ENCODE measurements around the gene SRSF11.

DNA sequence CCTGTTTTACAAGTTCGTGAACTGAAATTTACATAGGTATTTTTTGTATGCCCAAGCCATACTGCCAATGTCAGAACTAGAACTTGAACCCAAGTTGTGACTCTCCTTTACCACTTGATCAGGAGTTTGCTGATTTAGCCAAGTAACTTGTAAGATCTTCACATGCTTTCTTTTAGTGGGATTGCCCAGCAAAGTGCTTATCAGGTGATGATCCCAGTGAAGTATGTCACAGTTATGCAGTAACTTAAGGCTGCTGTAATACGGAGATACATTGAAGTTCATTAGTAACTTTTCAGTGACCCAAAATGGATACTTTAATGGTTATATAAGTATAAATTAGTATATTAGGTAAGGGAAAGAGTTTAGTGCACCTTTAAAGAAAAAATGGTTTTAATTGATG lies 3.8 kb downstream of the SRSF11 start:
- TF ChIP-seq, protein P1, sequence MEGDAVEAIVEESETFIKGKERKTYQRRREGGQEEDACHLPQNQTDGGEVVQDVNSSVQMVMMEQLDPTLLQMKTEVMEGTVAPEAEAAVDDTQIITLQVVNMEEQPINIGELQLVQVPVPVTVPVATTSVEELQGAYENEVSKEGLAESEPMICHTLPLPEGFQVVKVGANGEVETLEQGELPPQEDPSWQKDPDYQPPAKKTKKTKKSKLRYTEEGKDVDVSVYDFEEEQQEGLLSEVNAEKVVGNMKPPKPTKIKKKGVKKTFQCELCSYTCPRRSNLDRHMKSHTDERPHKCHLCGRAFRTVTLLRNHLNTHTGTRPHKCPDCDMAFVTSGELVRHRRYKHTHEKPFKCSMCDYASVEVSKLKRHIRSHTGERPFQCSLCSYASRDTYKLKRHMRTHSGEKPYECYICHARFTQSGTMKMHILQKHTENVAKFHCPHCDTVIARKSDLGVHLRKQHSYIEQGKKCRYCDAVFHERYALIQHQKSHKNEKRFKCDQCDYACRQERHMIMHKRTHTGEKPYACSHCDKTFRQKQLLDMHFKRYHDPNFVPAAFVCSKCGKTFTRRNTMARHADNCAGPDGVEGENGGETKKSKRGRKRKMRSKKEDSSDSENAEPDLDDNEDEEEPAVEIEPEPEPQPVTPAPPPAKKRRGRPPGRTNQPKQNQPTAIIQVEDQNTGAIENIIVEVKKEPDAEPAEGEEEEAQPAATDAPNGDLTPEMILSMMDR (IDR thresholded peaks at IDR 0.05), result no peak
- TF ChIP-seq, protein P2, sequence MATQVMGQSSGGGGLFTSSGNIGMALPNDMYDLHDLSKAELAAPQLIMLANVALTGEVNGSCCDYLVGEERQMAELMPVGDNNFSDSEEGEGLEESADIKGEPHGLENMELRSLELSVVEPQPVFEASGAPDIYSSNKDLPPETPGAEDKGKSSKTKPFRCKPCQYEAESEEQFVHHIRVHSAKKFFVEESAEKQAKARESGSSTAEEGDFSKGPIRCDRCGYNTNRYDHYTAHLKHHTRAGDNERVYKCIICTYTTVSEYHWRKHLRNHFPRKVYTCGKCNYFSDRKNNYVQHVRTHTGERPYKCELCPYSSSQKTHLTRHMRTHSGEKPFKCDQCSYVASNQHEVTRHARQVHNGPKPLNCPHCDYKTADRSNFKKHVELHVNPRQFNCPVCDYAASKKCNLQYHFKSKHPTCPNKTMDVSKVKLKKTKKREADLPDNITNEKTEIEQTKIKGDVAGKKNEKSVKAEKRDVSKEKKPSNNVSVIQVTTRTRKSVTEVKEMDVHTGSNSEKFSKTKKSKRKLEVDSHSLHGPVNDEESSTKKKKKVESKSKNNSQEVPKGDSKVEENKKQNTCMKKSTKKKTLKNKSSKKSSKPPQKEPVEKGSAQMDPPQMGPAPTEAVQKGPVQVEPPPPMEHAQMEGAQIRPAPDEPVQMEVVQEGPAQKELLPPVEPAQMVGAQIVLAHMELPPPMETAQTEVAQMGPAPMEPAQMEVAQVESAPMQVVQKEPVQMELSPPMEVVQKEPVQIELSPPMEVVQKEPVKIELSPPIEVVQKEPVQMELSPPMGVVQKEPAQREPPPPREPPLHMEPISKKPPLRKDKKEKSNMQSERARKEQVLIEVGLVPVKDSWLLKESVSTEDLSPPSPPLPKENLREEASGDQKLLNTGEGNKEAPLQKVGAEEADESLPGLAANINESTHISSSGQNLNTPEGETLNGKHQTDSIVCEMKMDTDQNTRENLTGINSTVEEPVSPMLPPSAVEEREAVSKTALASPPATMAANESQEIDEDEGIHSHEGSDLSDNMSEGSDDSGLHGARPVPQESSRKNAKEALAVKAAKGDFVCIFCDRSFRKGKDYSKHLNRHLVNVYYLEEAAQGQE (IDR thresholded peaks at IDR 0.05; ENCODE audit: low read depth, low read length), result no peak
- TF ChIP-seq FOXJ3 (CRISPR knock-in tag; IDR thresholded peaks at IDR 0.05), result no peak
- TF ChIP-seq TEAD4 (IDR thresholded peaks at IDR 0.05; ENCODE audit: borderline replicate concordance, insufficient read depth), result no peak
- TF ChIP-seq, protein P3, sequence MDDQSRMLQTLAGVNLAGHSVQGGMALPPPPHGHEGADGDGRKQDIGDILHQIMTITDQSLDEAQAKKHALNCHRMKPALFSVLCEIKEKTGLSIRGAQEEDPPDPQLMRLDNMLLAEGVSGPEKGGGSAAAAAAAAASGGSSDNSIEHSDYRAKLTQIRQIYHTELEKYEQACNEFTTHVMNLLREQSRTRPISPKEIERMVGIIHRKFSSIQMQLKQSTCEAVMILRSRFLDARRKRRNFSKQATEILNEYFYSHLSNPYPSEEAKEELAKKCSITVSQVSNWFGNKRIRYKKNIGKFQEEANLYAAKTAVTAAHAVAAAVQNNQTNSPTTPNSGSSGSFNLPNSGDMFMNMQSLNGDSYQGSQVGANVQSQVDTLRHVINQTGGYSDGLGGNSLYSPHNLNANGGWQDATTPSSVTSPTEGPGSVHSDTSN (IDR thresholded peaks at IDR 0.05), result no peak
- TF ChIP-seq RXRA (IDR thresholded peaks at IDR 0.05; ENCODE audit: borderline replicate concordance, low read depth), result no peak
- no peak for TF ChIP-seq EZH2phosphoT487 (IDR thresholded peaks at IDR 0.05; ENCODE audit: borderline replicate concordance, low read depth)
- TF ChIP-seq, protein P4, sequence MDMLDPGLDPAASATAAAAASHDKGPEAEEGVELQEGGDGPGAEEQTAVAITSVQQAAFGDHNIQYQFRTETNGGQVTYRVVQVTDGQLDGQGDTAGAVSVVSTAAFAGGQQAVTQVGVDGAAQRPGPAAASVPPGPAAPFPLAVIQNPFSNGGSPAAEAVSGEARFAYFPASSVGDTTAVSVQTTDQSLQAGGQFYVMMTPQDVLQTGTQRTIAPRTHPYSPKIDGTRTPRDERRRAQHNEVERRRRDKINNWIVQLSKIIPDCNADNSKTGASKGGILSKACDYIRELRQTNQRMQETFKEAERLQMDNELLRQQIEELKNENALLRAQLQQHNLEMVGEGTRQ (IDR thresholded peaks at IDR 0.05; ENCODE audit: borderline replicate concordance, low read depth, low read length), result no peak
- no peak for TF ChIP-seq GABPA (IDR thresholded peaks at IDR 0.05; ENCODE audit: low read depth)
- no peak for TF ChIP-seq TAF1 (IDR thresholded peaks at IDR 0.05; ENCODE audit: borderline replicate concordance, low read depth, low read length)
- no peak for TF ChIP-seq NFIC (IDR thresholded peaks at IDR 0.05; ENCODE audit: borderline replicate concordance)
- TF ChIP-seq RCOR1 (IDR thresholded peaks at IDR 0.05; ENCODE audit: low read length), result no peak
- TF ChIP-seq, protein P5, sequence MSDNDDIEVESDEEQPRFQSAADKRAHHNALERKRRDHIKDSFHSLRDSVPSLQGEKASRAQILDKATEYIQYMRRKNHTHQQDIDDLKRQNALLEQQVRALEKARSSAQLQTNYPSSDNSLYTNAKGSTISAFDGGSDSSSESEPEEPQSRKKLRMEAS (IDR thresholded peaks at IDR 0.05; ENCODE audit: low read depth), result no peak
